ENCODE measurements around the gene TARDBP.
"Not testable (repeated sequence)": the region's sequence is repeated elsewhere in the genome, so short reads cannot be mapped to it uniquely, and the experiment has no call there.

The TARDBP gene

GRCh38 chr1:11042995-11043874 lies 30.8 kb downstream of the TARDBP start:
- no peak for DNase-seq (ENCODE audit: low read depth)

GRCh38 chr1:11044086-11044848 lies 31.8 kb downstream of the TARDBP start:
- no peak for DNase-seq (ENCODE audit: low read depth)

GRCh38 chr1:11044849-11045427 lies 32.5 kb downstream of the TARDBP start:
- no peak for DNase-seq (ENCODE audit: low read depth)

- no peak for DNase-seq (ENCODE audit: low read depth)
Measured at GRCh38 chr1:11045428-11046269, 33.2 kb downstream of the TARDBP start.

- no peak for DNase-seq (ENCODE audit: low read depth)
Measured at GRCh38 chr1:11046270-11046566, 33.8 kb downstream of the TARDBP start.

GRCh38 chr1:11046625-11047365 lies 34.3 kb downstream of the TARDBP start, which contains the start of gene MASP2:
TSS of gene MASP2 (minus strand) at chr1:11047239. CDS start at chr1:11047207, 32 bp downstream.
- DNase-seq (ENCODE audit: low read depth): no peak

GRCh38 chr1:11051121-11051520 lies 38.7 kb downstream of the TARDBP start:
- DNase-seq (ENCODE audit: low read depth): not testable (repeated sequence)

GRCh38 chr1:11051781-11052511 lies 39.5 kb downstream of the TARDBP start:
- no peak for DNase-seq (ENCODE audit: low read depth)

- no peak for DNase-seq (ENCODE audit: low read depth)
Measured at GRCh38 chr1:11052839-11053757, 40.6 kb downstream of the TARDBP start.

GRCh38 chr1:11053758-11054137 lies 41.3 kb downstream of the TARDBP start:
- no peak for DNase-seq (ENCODE audit: low read depth)

GRCh38 chr1:11054181-11054580 lies 41.7 kb downstream of the TARDBP start:
- DNase-seq (ENCODE audit: low read depth): no peak

- no peak for DNase-seq (ENCODE audit: low read depth)
Measured at GRCh38 chr1:11054666-11055065, 42.2 kb downstream of the TARDBP start.

GRCh38 chr1:11055676-11056075 lies 43.2 kb downstream of the TARDBP start:
- DNase-seq (ENCODE audit: low read depth): no peak

GRCh38 chr1:11056504-11056903 lies 44.0 kb downstream of the TARDBP start:
- DNase-seq (ENCODE audit: low read depth): no peak

- DNase-seq (ENCODE audit: low read depth): no peak
Measured at GRCh38 chr1:11057477-11057876, 45.0 kb downstream of the TARDBP start.

- DNase-seq (ENCODE audit: low read depth): no peak
Measured at GRCh38 chr1:11058026-11058425, 45.6 kb downstream of the TARDBP start.

- DNase-seq (ENCODE audit: low read depth): no peak
Measured at GRCh38 chr1:11058595-11059154, 46.2 kb downstream of the TARDBP start.

GRCh38 chr1:11059155-11059967 lies 46.9 kb downstream of the TARDBP start:
- no peak for DNase-seq (ENCODE audit: low read depth)

Data from GM04504 (cell line).